ENCODE measurements around the gene DGKB.

The DGKB gene

DNA sequence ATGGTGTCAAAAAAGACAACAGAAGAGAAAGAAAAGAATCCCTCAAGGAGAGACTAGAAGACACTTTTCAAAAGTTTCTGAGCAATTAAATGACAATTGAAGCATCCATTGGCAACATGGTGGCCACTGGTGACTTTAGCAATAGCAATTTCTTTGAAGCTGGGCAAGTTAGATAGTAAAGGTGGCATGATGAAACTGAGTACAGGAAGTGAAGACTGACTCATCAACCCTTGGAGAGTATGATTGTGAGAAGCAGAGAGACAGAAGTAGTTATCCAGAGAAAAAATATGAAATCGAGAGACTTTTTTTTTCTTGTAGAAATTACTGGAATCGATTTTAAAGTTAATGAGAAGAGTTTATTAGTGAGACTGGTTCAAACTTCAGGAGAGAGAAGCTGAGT is 52.5 kb downstream of the DGKB start:
- FAIRE-seq, result no peak
- DNase-seq (ENCODE audit: insufficient read length, low spot score), result no peak
- TF ChIP-seq TAF1 (IDR thresholded peaks at IDR 0.05; ENCODE audit: low read depth, low read length), result no peak
- no peak for TF ChIP-seq POU2F2 (IDR thresholded peaks at IDR 0.05; ENCODE audit: low read depth, low read length)
- no peak for TF ChIP-seq POLR2AphosphoS5 (IDR thresholded peaks at IDR 0.05; ENCODE audit: low read depth, low read length)
- TF ChIP-seq SPI1 (IDR thresholded peaks at IDR 0.05; ENCODE audit: low read depth, low read length), result no peak
- no peak for TF ChIP-seq PAX5 (IDR thresholded peaks at IDR 0.05; ENCODE audit: insufficient read depth, low read length, severe bottlenecking)
- no peak for TF ChIP-seq POLR2A (IDR thresholded peaks at IDR 0.05; ENCODE audit: low read depth, low read length)

- no peak for FAIRE-seq
- no peak for DNase-seq (ENCODE audit: insufficient read length, low spot score)
- TF ChIP-seq TAF1 (IDR thresholded peaks at IDR 0.05; ENCODE audit: low read depth, low read length) (no peak), SPI1 (IDR thresholded peaks at IDR 0.05; ENCODE audit: low read depth, low read length) (no peak), PAX5 (IDR thresholded peaks at IDR 0.05; ENCODE audit: insufficient read depth, low read length, severe bottlenecking) (no peak), POLR2AphosphoS5 (IDR thresholded peaks at IDR 0.05; ENCODE audit: low read depth, low read length) (no peak), POLR2A (IDR thresholded peaks at IDR 0.05; ENCODE audit: low read depth, low read length) (no peak), POU2F2 (IDR thresholded peaks at IDR 0.05; ENCODE audit: low read depth, low read length) (no peak)
These were observed 56.1 kb downstream of the DGKB start for GRCh38 chr7:14846405-14846804.

DNA sequence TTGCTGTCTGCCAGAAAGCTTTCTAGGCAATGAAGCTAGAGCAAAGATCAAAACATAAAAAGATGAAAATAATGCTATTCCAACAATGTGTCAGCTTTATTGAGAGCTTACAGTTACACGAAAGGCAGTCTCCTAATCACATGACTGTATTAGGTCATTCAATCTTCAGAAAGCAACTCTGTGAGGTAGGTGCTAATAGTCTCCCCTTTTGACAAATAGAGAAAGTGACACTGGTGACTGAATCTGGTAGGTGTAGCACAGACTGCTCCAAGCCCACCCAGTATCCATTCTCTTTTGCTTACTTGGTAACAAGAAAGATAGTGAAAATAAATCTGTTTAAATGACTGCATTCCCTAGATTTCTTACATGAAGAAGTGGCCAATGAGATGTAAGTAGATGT is 58.8 kb downstream of the DGKB start:
- TF ChIP-seq POLR2AphosphoS5 (IDR thresholded peaks at IDR 0.05; ENCODE audit: low read depth, low read length), result no peak
- no peak for TF ChIP-seq PAX5 (IDR thresholded peaks at IDR 0.05; ENCODE audit: insufficient read depth, low read length, severe bottlenecking)
- TF ChIP-seq TAF1 (IDR thresholded peaks at IDR 0.05; ENCODE audit: low read depth, low read length), result no peak
- no peak for TF ChIP-seq POU2F2 (IDR thresholded peaks at IDR 0.05; ENCODE audit: low read depth, low read length)
- DNase-seq (ENCODE audit: insufficient read length, low spot score) (no peak), FAIRE-seq (no peak)

GRCh38 chr7:14842523-14842922 is 60.0 kb downstream of the DGKB start:
- FAIRE-seq (no peak), DNase-seq (ENCODE audit: insufficient read length, low spot score) (no peak)
- TF ChIP-seq PAX5 (IDR thresholded peaks at IDR 0.05; ENCODE audit: insufficient read depth, low read length, severe bottlenecking), result no peak
- TF ChIP-seq POLR2AphosphoS5 (IDR thresholded peaks at IDR 0.05; ENCODE audit: low read depth, low read length), result no peak

DNA sequence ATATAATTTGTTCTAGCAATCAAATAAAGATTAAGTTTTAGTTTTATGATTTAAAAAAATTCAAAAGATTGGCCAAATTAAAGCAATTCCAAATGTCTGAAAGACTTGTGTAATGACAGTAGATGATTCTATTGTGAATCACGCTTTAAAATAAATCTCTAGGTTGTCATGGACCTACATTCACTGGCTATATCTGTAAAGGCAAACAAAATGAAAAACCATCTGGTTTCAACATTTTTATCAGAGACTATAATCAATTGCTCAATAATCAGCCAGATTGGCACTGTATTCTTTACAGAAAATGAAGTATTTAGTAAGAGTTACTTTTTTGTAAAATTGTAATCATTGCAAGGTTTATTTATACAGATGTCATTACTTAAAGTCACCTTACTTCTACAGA is 60.7 kb downstream of the DGKB start:
- DNase-seq (ENCODE audit: insufficient read length, low spot score) (no peak), FAIRE-seq (no peak)
- TF ChIP-seq POU2F2 (IDR thresholded peaks at IDR 0.05; ENCODE audit: low read depth, low read length), result no peak
- no peak for TF ChIP-seq POLR2AphosphoS5 (IDR thresholded peaks at IDR 0.05; ENCODE audit: low read depth, low read length)
- no peak for TF ChIP-seq POLR2A (IDR thresholded peaks at IDR 0.05; ENCODE audit: low read depth, low read length)
- no peak for TF ChIP-seq PAX5 (IDR thresholded peaks at IDR 0.05; ENCODE audit: insufficient read depth, low read length, severe bottlenecking)
- TF ChIP-seq SPI1 (IDR thresholded peaks at IDR 0.05; ENCODE audit: low read depth, low read length), result no peak
- TF ChIP-seq TAF1 (IDR thresholded peaks at IDR 0.05; ENCODE audit: low read depth, low read length), result no peak

DNA sequence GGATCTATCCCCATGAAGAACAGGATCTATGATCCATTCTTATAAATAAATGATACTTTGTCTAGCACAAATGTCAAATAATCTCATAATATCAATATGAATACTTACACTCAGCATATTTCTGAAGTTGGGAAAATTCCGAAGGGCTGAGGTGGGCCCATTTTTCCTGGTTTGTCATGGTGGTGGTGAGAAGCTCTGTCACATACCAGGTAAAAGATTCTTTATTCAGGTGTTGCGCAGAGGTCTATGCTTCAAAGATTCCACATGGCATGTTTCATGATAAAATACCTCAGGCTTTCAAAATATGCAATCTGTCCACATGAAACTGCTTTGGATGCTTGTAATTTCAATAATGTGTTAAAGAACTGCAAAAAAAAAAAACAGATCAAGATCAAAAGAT is 61.5 kb downstream of the DGKB start:
- FAIRE-seq (no peak), DNase-seq (ENCODE audit: insufficient read length, low spot score) (no peak)
- TF ChIP-seq POU2F2 (IDR thresholded peaks at IDR 0.05; ENCODE audit: low read depth, low read length), result no peak
- TF ChIP-seq SPI1 (IDR thresholded peaks at IDR 0.05; ENCODE audit: low read depth, low read length), result no peak
- TF ChIP-seq POLR2A (IDR thresholded peaks at IDR 0.05; ENCODE audit: low read depth, low read length), result no peak
- TF ChIP-seq POLR2AphosphoS5 (IDR thresholded peaks at IDR 0.05; ENCODE audit: low read depth, low read length), result no peak
- no peak for TF ChIP-seq TAF1 (IDR thresholded peaks at IDR 0.05; ENCODE audit: low read depth, low read length)
- TF ChIP-seq PAX5 (IDR thresholded peaks at IDR 0.05; ENCODE audit: insufficient read depth, low read length, severe bottlenecking), result no peak

- FAIRE-seq (no peak), DNase-seq (ENCODE audit: insufficient read length, low spot score) (no peak)
- no peak for TF ChIP-seq SPI1 (IDR thresholded peaks at IDR 0.05; ENCODE audit: low read depth, low read length)
- TF ChIP-seq POLR2AphosphoS5 (IDR thresholded peaks at IDR 0.05; ENCODE audit: low read depth, low read length), result no peak
- TF ChIP-seq POLR2A (IDR thresholded peaks at IDR 0.05; ENCODE audit: low read depth, low read length), result no peak
- TF ChIP-seq PAX5 (IDR thresholded peaks at IDR 0.05; ENCODE audit: insufficient read depth, low read length, severe bottlenecking), result no peak
- TF ChIP-seq TAF1 (IDR thresholded peaks at IDR 0.05; ENCODE audit: low read depth, low read length), result no peak
- no peak for TF ChIP-seq POU2F2 (IDR thresholded peaks at IDR 0.05; ENCODE audit: low read depth, low read length)
These were observed 63.2 kb downstream of the DGKB start for GRCh38 chr7:14839307-14839706.

GRCh38 chr7:14837216-14837615 is 65.3 kb downstream of the DGKB start:
- no peak for TF ChIP-seq TAF1 (IDR thresholded peaks at IDR 0.05; ENCODE audit: low read depth, low read length)
- TF ChIP-seq POLR2AphosphoS5 (IDR thresholded peaks at IDR 0.05; ENCODE audit: low read depth, low read length), result no peak
- no peak for TF ChIP-seq POU2F2 (IDR thresholded peaks at IDR 0.05; ENCODE audit: low read depth, low read length)
- no peak for TF ChIP-seq SPI1 (IDR thresholded peaks at IDR 0.05; ENCODE audit: low read depth, low read length)
- TF ChIP-seq POLR2A (IDR thresholded peaks at IDR 0.05; ENCODE audit: low read depth, low read length), result no peak
- no peak for TF ChIP-seq PAX5 (IDR thresholded peaks at IDR 0.05; ENCODE audit: insufficient read depth, low read length, severe bottlenecking)
- DNase-seq (ENCODE audit: insufficient read length, low spot score), result no peak
- FAIRE-seq, result no peak

- DNase-seq (ENCODE audit: insufficient read length, low spot score), result no peak
- FAIRE-seq, result no peak
- TF ChIP-seq POLR2AphosphoS5 (IDR thresholded peaks at IDR 0.05; ENCODE audit: low read depth, low read length) (no peak), SPI1 (IDR thresholded peaks at IDR 0.05; ENCODE audit: low read depth, low read length) (no peak), PAX5 (IDR thresholded peaks at IDR 0.05; ENCODE audit: insufficient read depth, low read length, severe bottlenecking) (no peak), POU2F2 (IDR thresholded peaks at IDR 0.05; ENCODE audit: low read depth, low read length) (no peak), POLR2A (IDR thresholded peaks at IDR 0.05; ENCODE audit: low read depth, low read length) (no peak)
These were observed 65.9 kb downstream of the DGKB start for GRCh38 chr7:14836571-14837189.

DNA sequence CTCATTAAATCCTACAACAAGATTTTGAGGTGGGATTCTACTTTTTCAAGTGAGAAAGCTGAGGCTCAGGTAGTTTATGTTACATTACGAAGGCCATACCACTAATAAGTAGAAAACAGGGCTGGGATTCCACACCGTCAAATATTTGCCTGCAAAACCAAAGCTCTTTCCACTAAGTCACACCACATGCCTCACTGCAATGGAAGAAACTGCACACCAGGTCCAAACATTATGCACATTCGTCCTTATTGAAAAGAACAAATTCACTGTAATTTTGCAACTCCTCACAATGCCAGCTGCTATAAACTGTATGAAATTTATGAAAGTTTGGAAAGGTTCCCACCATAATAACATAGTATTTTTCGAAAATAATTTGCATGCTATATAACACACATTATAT is 66.5 kb downstream of the DGKB start:
- no peak for FAIRE-seq
- TF ChIP-seq POU2F2 (IDR thresholded peaks at IDR 0.05; ENCODE audit: low read depth, low read length), result no peak
- no peak for TF ChIP-seq POLR2A (IDR thresholded peaks at IDR 0.05; ENCODE audit: low read depth, low read length)
- TF ChIP-seq SPI1 (IDR thresholded peaks at IDR 0.05; ENCODE audit: low read depth, low read length), result no peak
- TF ChIP-seq PAX5 (IDR thresholded peaks at IDR 0.05; ENCODE audit: insufficient read depth, low read length, severe bottlenecking), result no peak
- TF ChIP-seq TAF1 (IDR thresholded peaks at IDR 0.05; ENCODE audit: low read depth, low read length), result no peak
- no peak for TF ChIP-seq POLR2AphosphoS5 (IDR thresholded peaks at IDR 0.05; ENCODE audit: low read depth, low read length)
- DNase-seq (ENCODE audit: insufficient read length, low spot score), result no peak
